K562 (cell line): ENCODE measurements around the gene UCHL5.

Experiments
- BMI1 ChIP-seq: fragments of 150-350 bp; IDR thresholded peaks from 2 replicates; pipeline ENCODE4 v1.6.1; 2014; ENCODE audit warnings: low read length
- CTCF ChIP-seq, 3 experiments: IDR thresholded peaks in 2 of 3; conservative IDR thresholded peaks in 1 of 3; 2 replicates each; pipeline ENCODE4 v1.5.1; 2011 to 2012; ENCODE audit warnings: low read length in 3 of 3, mild to moderate bottlenecking in 3 of 3, control low read depth in 2 of 3, improper control_type of control experiment in 1 of 3, inconsistent platforms in 1 of 3, low read depth in 1 of 3, mixed read lengths in 1 of 3, moderate library complexity in 1 of 3; ENCODE audit not compliant: insufficient read depth in 2 of 3
- MTA2 ChIP-seq: fragments of 450-650 bp; IDR thresholded peaks from 2 replicates; pipeline ENCODE4 v1.6.1; 2016; ENCODE audit warnings: low read depth
- MXI1 ChIP-seq: IDR thresholded peaks from 2 replicates; pipeline ENCODE4 v1.6.1; 2011; ENCODE audit warnings: low read depth, mild to moderate bottlenecking, improper control_type of control experiment, low read length
- REST ChIP-seq, 2 experiments: fragments of 450-650 bp; formaldehyde crosslinking in 1 of 2; IDR thresholded peaks; 2 replicates each; pipeline versions ENCODE4 v1.4.0 to v1.6.1; 2014 to 2020; ENCODE audit warnings: mild to moderate bottlenecking in 2 of 2, borderline replicate concordance in 1 of 2, low read depth in 1 of 2
- RFX5 ChIP-seq: IDR thresholded peaks from 2 replicates; pipeline ENCODE4 v1.6.1; 2011; ENCODE audit warnings: low read depth, mild to moderate bottlenecking, improper control_type of control experiment, low read length
- ZBTB40 ChIP-seq, 2 experiments: fragments of 450-650 bp in 1 of 2; sonication (generic) in 1 of 2; formaldehyde crosslinking in 1 of 2; IDR thresholded peaks; 2 replicates each; pipeline versions ENCODE4 v1.7.1 to v1.9.0; 2016 to 2022; ENCODE audit warnings: inconsistent platforms in 1 of 2, mild to moderate bottlenecking in 1 of 2, missing genetic modification reagents in 1 of 2
- ZNF24 ChIP-seq: fragments of 450-650 bp; IDR thresholded peaks from 2 replicates; pipeline ENCODE4 v1.6.1; 2016
- ZNF696 ChIP-seq: fragments of 250-450 bp; sonication (Bioruptor Pico); conservative IDR thresholded peaks from 2 replicates; pipeline ENCODE4 v1.4.0; 2020; ENCODE audit warnings: mild to moderate bottlenecking, moderate library complexity
- ZZZ3 ChIP-seq: fragments of 450-650 bp; IDR thresholded peaks from 2 replicates; pipeline ENCODE4 v1.6.1; 2016; ENCODE audit warnings: antibody characterized with exemption, mild to moderate bottlenecking, moderate library complexity

GRCh38 chr1:193102662-193103061 lies 43.5 kb upstream of the UCHL5 start:
- TF ChIP-seq CTCF (IDR thresholded peaks at IDR 0.05 in 2 of 3, conservative IDR thresholded peaks at IDR 0.05 in 1 of 3; ENCODE audit: insufficient read depth in 2 of 3, low read depth in 1 of 3, low read length in 3 of 3) (no peak), RFX5 (no peak), MTA2 (no peak), ZBTB40 (IDR thresholded peaks at IDR 0.05) (no peak), ZBTB40 (CRISPR knock-in tag; IDR thresholded peaks at IDR 0.05) (no peak), ZZZ3 (no peak), MXI1 (no peak), ZNF696 (no peak), BMI1 (no peak), ZNF24 (no peak), REST (IDR thresholded peaks at IDR 0.05; ENCODE audit: borderline replicate concordance) (no peak), REST (CRISPR knock-in tag; IDR thresholded peaks at IDR 0.05; ENCODE audit: low read depth) (no peak)
